ENCODE measurements around the gene IL1RAP. TPM values are rescaled to one million over a fixed set of nuclear protein-coding genes. Genes with fewer than 3 reads are reported as not detected.

Gene IL1RAP
- total RNA-seq, 2 experiments from 2014 or later, result 13.7 to 14.7 TPM

- H3K27ac ChIP-seq (ENCODE audit: low read depth in 1 of 2, low read length in 2 of 2), result no peak overlapping the region
- DNase-seq (no peak), ATAC-seq (ENCODE audit: poor library complexity) (no peak)
- no peaks in the 10 kb centered on the region for H3K36me3 ChIP-seq (ENCODE audit: insufficient read depth, low read length)
- H3K4me3 ChIP-seq (ENCODE audit: low read length), result no peak overlapping the region
- intact Hi-C loops (cut with DNase I, micrococcal nuclease), result no loop called here
- no peaks in the 10 kb centered on the region for H3K9me3 ChIP-seq (ENCODE audit: control insufficient read depth in 1 of 2, insufficient read depth in 1 of 2, low read length in 2 of 2)
- no peaks in the 10 kb centered on the region for H3K9me3 Mint-ChIP-seq
- no peak overlapping the region for H3K27ac Mint-ChIP-seq
- H3K4me3 Mint-ChIP-seq, result no peak overlapping the region
- no peaks in the 10 kb centered on the region for H3K4me1 ChIP-seq (ENCODE audit: insufficient read depth, low read length)
- TF ChIP-seq CTCF (IDR thresholded peaks at IDR 0.05), result no peak
- H3K4me1 Mint-ChIP-seq (ENCODE audit: low read depth), result no peaks in the 10 kb centered on the region
- H3K27me3 Mint-ChIP-seq, result no peaks in the 10 kb centered on the region
- ChIA-PET CTCF (no interaction called here), POLR2A (no interaction called here)
- H3K36me3 Mint-ChIP-seq (ENCODE audit: low read depth), result no peaks in the 10 kb centered on the region
- H3K27me3 ChIP-seq (ENCODE audit: control insufficient read depth in 1 of 2, insufficient read depth in 2 of 2, low read length in 2 of 2), result no peaks in the 10 kb centered on the region
Observed at GRCh38 chr3:190671658-190672057, 157.8 kb downstream of the IL1RAP start.

DNA sequence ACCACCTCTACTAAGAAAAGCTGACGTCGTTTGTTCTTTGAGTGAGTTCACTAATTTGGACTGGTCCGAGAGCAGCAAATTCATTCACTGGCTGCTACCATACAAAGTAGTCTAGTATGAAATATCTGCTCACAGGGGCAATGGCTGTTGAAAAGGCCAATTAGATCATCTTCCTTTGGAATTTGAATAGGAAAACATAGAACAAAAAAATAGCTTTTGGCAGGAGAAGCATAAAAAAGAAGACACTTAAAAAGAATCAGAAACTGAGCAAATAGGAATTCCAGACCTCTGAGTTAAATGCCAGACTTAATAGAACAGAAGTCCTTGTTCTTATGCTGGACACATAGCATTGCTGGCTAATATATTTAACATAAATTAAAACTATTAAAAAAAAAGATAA lies 159.3 kb downstream of the IL1RAP start:
- POLR2A ChIA-PET, result no interaction called here

DNA sequence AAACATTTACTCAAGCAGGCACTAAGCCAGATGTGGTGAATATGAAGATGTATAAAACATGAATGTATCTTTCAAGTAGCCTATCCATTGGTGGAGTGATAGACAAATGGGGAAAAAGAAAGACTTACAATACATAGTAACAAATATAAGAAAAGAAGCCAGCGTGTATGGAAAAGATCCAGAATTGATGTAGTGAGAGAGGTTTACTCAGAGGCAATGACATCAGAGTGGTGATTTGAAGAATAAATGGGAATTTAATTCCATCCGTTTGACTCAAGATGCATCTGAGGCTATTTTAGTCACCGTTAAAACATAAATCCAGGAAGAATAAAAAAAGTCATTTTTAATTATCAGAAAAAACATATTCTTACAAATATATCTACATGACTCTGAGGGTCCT lies 162.6 kb downstream of the IL1RAP start:
- no peaks in the 10 kb centered on the region for H3K4me1 ChIP-seq (ENCODE audit: insufficient read depth, low read length)
- H3K9me3 ChIP-seq (ENCODE audit: control insufficient read depth in 1 of 2, insufficient read depth in 1 of 2, low read length in 2 of 2), result peaks cover 0 to 3% of the 10 kb centered on the region in 2 experiments
- H3K27me3 ChIP-seq (ENCODE audit: control insufficient read depth in 1 of 2, insufficient read depth in 2 of 2, low read length in 2 of 2), result peaks cover 0 to 3% of the 10 kb centered on the region in 2 experiments
- H3K4me3 Mint-ChIP-seq, result no peak overlapping the region
- H3K9me3 Mint-ChIP-seq, result no peaks in the 10 kb centered on the region
- H3K4me1 Mint-ChIP-seq (ENCODE audit: low read depth), result no peaks in the 10 kb centered on the region
- H3K36me3 Mint-ChIP-seq (ENCODE audit: low read depth), result no peaks in the 10 kb centered on the region
- no peak overlapping the region for H3K4me3 ChIP-seq (ENCODE audit: low read length)
- ChIA-PET CTCF (no interaction called here), POLR2A (no interaction called here)
- H3K27me3 Mint-ChIP-seq, result no peaks in the 10 kb centered on the region
- no peak for TF ChIP-seq CTCF (IDR thresholded peaks at IDR 0.05)
- no peak for ATAC-seq (ENCODE audit: poor library complexity)
- DNase-seq, result no peak
- no peaks in the 10 kb centered on the region for H3K36me3 ChIP-seq (ENCODE audit: insufficient read depth, low read length)
- H3K27ac Mint-ChIP-seq, result no peak overlapping the region
- no peak overlapping the region for H3K27ac ChIP-seq (ENCODE audit: low read depth in 1 of 2, low read length in 2 of 2)
- intact Hi-C loops (cut with DNase I, micrococcal nuclease), result no loop called here

More for the DNA sequence above, 159.3 kb downstream of the IL1RAP start:
- no peaks in the 10 kb centered on the region for H3K36me3 ChIP-seq (ENCODE audit: insufficient read depth, low read length)
- no peaks in the 10 kb centered on the region for H3K4me1 Mint-ChIP-seq (ENCODE audit: low read depth)
- no peak overlapping the region for H3K27ac Mint-ChIP-seq
- CTCF ChIA-PET, result no interaction called here
- no peak overlapping the region for H3K4me3 ChIP-seq (ENCODE audit: low read length)
- no peaks in the 10 kb centered on the region for H3K27me3 Mint-ChIP-seq
- intact Hi-C loops (cut with DNase I, micrococcal nuclease), result no loop called here
- H3K36me3 Mint-ChIP-seq (ENCODE audit: low read depth), result no peaks in the 10 kb centered on the region
- no peak for ATAC-seq (ENCODE audit: poor library complexity)
- no peak overlapping the region for H3K4me3 Mint-ChIP-seq
- no peak for DNase-seq
- TF ChIP-seq CTCF (IDR thresholded peaks at IDR 0.05), result no peak
- H3K9me3 ChIP-seq (ENCODE audit: control insufficient read depth in 1 of 2, insufficient read depth in 1 of 2, low read length in 2 of 2), result peaks cover 0 to 3% of the 10 kb centered on the region in 2 experiments
- H3K9me3 Mint-ChIP-seq, result no peaks in the 10 kb centered on the region
- H3K27me3 ChIP-seq (ENCODE audit: control insufficient read depth in 1 of 2, insufficient read depth in 2 of 2, low read length in 2 of 2), result no peaks in the 10 kb centered on the region
- no peak overlapping the region for H3K27ac ChIP-seq (ENCODE audit: low read depth in 1 of 2, low read length in 2 of 2)
- no peaks in the 10 kb centered on the region for H3K4me1 ChIP-seq (ENCODE audit: insufficient read depth, low read length)

Measured in CD4-positive, alpha-beta T cell (primary cell).